Panc1 (cell line): ENCODE data around the gene ZNF79. TPM values are rescaled to one million over a fixed set of nuclear protein-coding genes. Genes with fewer than 3 reads are reported as not detected.

Experiments
- ATAC-seq: fragments of 200-7000 bp; cut with Tn5 transposase; 2 replicates; pipeline ENCODE4 v1.9.1; 2020; ENCODE audit warnings: mild to moderate bottlenecking, moderate library complexity
- BruUV-seq: library from RNA; stranded (reverse); fragments of 400-500 nt; replicated peaks from 2 replicates; lab custom pipeline; 2021; lab: Mats Ljungman, UMichigan
- CTCF ChIA-PET: fragments of 300-600 bp; sonication (Branson Sonifier 250); formaldehyde crosslinking; loops from one replicate; lab custom pipeline; 2022; ENCODE audit warnings: antibody characterized with exemption; lab: Charles Lee
- POLR2A ChIA-PET: fragments of 300-600 bp; sonication (Branson Sonifier 250); formaldehyde crosslinking; loops from one replicate; lab custom pipeline; 2022; ENCODE audit warnings: antibody characterized with exemption; lab: Charles Lee
- DNase-seq: peaks from one replicate; pipeline ENCODE4 v3.0.0-alpha.2; 2010; ENCODE audit warnings: low read depth, low spot score
- H3K27ac ChIP-seq: 2 replicates; pipeline ENCODE4 v1.5.1; 2011; ENCODE audit warnings: mild to moderate bottlenecking, low read length, inconsistent platforms
- H3K27me3 ChIP-seq: fragments of 200-500 bp; sonication (Bioruptor generic); 2 replicates; pipeline ENCODE4 v1.6.0; 2014; ENCODE audit warnings: low read length, inconsistent platforms; ENCODE audit not compliant: control insufficient read depth, insufficient read depth
- H3K36me3 ChIP-seq: fragments of 200-500 bp; sonication (Bioruptor generic); 2 replicates; pipeline ENCODE4 v1.5.1; 2014; ENCODE audit warnings: inconsistent platforms, mild to moderate bottlenecking, low read length, moderate library complexity; ENCODE audit not compliant: control insufficient read depth, insufficient read depth
- H3K4me1 ChIP-seq: 2 replicates; pipeline ENCODE4 v1.5.1; 2011; ENCODE audit warnings: inconsistent platforms, mild to moderate bottlenecking, low read length, moderate library complexity; ENCODE audit not compliant: control insufficient read depth, insufficient read depth
- H3K4me3 ChIP-seq, 2 experiments: 2 replicates each; pipeline ENCODE4 v1.5.1; 2011 to 2012; ENCODE audit warnings: low read depth in 2 of 2, low read length in 2 of 2, mild to moderate bottlenecking in 2 of 2, inconsistent platforms in 1 of 2, moderate library complexity in 1 of 2
- H3K9me3 ChIP-seq: fragments of 200-500 bp; sonication (Bioruptor generic); 2 replicates; pipeline ENCODE4 v1.5.1; 2014; ENCODE audit warnings: low read depth, mild to moderate bottlenecking, inconsistent platforms, low read length, moderate library complexity; ENCODE audit not compliant: control insufficient read depth, insufficient read depth
- POLR2AphosphoS5 ChIP-seq: IDR thresholded peaks from 2 replicates; pipeline ENCODE4 v1.6.1; 2012; ENCODE audit warnings: mild to moderate bottlenecking, low read depth, low read length, moderate library complexity
- SIN3A ChIP-seq: IDR thresholded peaks from 2 replicates; pipeline ENCODE4 v1.6.1; 2012; ENCODE audit warnings: low read depth, mild to moderate bottlenecking, low read length, moderate library complexity, borderline replicate concordance; ENCODE audit not compliant: insufficient read depth
- TCF7L2 ChIP-seq: IDR thresholded peaks from 2 replicates; pipeline ENCODE4 v1.6.1; 2011; ENCODE audit warnings: mild to moderate bottlenecking, low read depth, low read length, inconsistent platforms
- in situ Hi-C: cut with HindIII; loops from 2 replicates; pipeline ENCODE4 v1.10.0; 2016; ENCODE audit warnings: low sequenced_read_pairs, low pct_unique_long_range_greater_than_20kb
- intact Hi-C: fragments of 100-400 bp; cut with micrococcal nuclease; formaldehyde crosslinking; loops from one replicate; pipeline ENCODE4 v1.10.0; 2022; ENCODE audit not compliant: unreplicated experiment
- total RNA-seq: library from RNA; stranded (reverse); gene quantifications from one replicate; pipeline ENCODE4 v1.2.1, GENCODE V29; 2021; ENCODE audit not compliant: unreplicated experiment
- TF ChIP-seq, protein P1 (sequence below), 2 experiments: IDR thresholded peaks; 2 replicates each; pipeline ENCODE4 v1.6.1; 2011 to 2012; ENCODE audit warnings: low read depth in 2 of 2, control low read depth in 1 of 2, low read length in 1 of 2, mild to moderate bottlenecking in 1 of 2, moderate library complexity in 1 of 2; ENCODE audit not compliant: insufficient read depth in 1 of 2
- TF ChIP-seq, protein P2 (sequence below): fragments of 450-650 bp; IDR thresholded peaks from 2 replicates; pipeline ENCODE4 v1.5.1; 2017; ENCODE audit warnings: mild to moderate bottlenecking

ZNF79 gene
- total RNA-seq, 1 experiment from 2014 or later, result 5.4 TPM

DNA sequence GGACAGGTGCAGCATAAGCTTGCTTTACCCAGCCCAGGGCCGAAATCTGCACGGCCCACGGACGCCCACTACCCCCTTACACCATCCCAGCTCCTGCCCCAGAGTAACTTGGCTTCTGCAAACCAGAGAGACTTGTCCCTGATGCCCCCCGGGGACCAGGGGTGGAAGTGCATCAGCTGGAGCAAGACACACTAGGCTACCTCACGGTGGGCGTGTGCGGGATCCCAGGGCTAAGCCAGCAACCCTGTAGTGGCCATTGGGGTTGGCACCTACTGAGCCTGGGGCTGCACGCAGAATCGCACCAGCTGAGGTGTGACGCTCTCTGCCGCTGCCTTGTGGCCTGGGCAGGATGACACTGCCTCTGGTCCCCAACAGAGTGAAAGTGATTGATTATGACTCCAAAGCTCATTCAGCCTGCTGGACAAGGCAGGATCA lies 6.1 kb upstream of the ZNF79 start:
- H3K4me1 ChIP-seq, result peaks cover 14% of the 10 kb centered on the region
- POLR2A ChIA-PET, result no interaction called here
- H3K36me3 ChIP-seq, result no peaks in the 10 kb centered on the region
- in situ Hi-C loops (no loop called here), intact Hi-C loops (no loop called here)
- ATAC-seq (peak; percentile 56), DNase-seq (no peak)
- H3K4me3 ChIP-seq, result no peak overlapping the region
- TF ChIP-seq, protein P1, sequence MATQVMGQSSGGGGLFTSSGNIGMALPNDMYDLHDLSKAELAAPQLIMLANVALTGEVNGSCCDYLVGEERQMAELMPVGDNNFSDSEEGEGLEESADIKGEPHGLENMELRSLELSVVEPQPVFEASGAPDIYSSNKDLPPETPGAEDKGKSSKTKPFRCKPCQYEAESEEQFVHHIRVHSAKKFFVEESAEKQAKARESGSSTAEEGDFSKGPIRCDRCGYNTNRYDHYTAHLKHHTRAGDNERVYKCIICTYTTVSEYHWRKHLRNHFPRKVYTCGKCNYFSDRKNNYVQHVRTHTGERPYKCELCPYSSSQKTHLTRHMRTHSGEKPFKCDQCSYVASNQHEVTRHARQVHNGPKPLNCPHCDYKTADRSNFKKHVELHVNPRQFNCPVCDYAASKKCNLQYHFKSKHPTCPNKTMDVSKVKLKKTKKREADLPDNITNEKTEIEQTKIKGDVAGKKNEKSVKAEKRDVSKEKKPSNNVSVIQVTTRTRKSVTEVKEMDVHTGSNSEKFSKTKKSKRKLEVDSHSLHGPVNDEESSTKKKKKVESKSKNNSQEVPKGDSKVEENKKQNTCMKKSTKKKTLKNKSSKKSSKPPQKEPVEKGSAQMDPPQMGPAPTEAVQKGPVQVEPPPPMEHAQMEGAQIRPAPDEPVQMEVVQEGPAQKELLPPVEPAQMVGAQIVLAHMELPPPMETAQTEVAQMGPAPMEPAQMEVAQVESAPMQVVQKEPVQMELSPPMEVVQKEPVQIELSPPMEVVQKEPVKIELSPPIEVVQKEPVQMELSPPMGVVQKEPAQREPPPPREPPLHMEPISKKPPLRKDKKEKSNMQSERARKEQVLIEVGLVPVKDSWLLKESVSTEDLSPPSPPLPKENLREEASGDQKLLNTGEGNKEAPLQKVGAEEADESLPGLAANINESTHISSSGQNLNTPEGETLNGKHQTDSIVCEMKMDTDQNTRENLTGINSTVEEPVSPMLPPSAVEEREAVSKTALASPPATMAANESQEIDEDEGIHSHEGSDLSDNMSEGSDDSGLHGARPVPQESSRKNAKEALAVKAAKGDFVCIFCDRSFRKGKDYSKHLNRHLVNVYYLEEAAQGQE (IDR thresholded peaks at IDR 0.05; ENCODE audit: insufficient read depth in 1 of 2, low read depth in 2 of 2, low read length in 1 of 2), result no peak
- BruUV-seq, result no TSS peak
- no peaks in the 10 kb centered on the region for H3K27me3 ChIP-seq
- H3K27ac ChIP-seq, result no peak overlapping the region
- CTCF ChIA-PET, result no interaction called here
- H3K9me3 ChIP-seq, result no peaks in the 10 kb centered on the region

DNA sequence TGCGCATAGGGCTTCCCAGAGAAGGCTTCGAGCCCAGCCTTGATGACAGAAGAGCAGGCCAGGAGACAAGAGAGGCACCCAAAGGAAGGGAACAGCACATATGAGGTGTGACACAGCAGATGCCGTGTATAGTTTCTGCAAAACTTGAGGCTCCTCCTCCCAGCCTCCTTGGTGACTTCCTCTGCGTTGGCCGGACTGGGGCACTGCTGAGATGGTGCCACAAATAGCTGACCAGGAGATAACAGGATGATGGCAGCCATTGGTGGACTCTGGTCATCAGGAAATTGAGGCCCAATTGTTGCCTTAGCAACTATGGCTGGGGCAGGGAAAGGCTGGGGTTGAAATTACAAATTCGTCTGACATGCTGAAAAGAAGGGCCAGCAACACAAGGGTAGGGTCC lies 4.8 kb upstream of the ZNF79 start:
- DNase-seq, result no peak
- H3K9me3 ChIP-seq, result no peaks in the 10 kb centered on the region
- no peak overlapping the region for H3K27ac ChIP-seq
- in situ Hi-C loops, result no loop called here
- peaks cover 14% of the 10 kb centered on the region for H3K4me1 ChIP-seq
- TF ChIP-seq, protein P2, sequence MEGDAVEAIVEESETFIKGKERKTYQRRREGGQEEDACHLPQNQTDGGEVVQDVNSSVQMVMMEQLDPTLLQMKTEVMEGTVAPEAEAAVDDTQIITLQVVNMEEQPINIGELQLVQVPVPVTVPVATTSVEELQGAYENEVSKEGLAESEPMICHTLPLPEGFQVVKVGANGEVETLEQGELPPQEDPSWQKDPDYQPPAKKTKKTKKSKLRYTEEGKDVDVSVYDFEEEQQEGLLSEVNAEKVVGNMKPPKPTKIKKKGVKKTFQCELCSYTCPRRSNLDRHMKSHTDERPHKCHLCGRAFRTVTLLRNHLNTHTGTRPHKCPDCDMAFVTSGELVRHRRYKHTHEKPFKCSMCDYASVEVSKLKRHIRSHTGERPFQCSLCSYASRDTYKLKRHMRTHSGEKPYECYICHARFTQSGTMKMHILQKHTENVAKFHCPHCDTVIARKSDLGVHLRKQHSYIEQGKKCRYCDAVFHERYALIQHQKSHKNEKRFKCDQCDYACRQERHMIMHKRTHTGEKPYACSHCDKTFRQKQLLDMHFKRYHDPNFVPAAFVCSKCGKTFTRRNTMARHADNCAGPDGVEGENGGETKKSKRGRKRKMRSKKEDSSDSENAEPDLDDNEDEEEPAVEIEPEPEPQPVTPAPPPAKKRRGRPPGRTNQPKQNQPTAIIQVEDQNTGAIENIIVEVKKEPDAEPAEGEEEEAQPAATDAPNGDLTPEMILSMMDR, result no peak
- TF ChIP-seq SIN3A (no peak), POLR2AphosphoS5 (no peak), TCF7L2 (no peak)
- TF ChIP-seq, protein P1 (IDR thresholded peaks at IDR 0.05; ENCODE audit: insufficient read depth in 1 of 2, low read depth in 2 of 2, low read length in 1 of 2), result no peak
- no peak overlapping the region for H3K4me3 ChIP-seq
- no peaks in the 10 kb centered on the region for H3K27me3 ChIP-seq
- no peak for ATAC-seq
- ChIA-PET POLR2A (no interaction called here), CTCF (no interaction called here)
- intact Hi-C loops, result no loop called here
- no peaks in the 10 kb centered on the region; the same call in 1 of the 2 replicates for H3K36me3 ChIP-seq
- BruUV-seq, result no TSS peak
